Measurements from ENCODE around the gene MCM3.
A peak's percentile ranks its signal among the peaks of the same experiment; 100 is the strongest.

The MCM3 gene

DNA sequence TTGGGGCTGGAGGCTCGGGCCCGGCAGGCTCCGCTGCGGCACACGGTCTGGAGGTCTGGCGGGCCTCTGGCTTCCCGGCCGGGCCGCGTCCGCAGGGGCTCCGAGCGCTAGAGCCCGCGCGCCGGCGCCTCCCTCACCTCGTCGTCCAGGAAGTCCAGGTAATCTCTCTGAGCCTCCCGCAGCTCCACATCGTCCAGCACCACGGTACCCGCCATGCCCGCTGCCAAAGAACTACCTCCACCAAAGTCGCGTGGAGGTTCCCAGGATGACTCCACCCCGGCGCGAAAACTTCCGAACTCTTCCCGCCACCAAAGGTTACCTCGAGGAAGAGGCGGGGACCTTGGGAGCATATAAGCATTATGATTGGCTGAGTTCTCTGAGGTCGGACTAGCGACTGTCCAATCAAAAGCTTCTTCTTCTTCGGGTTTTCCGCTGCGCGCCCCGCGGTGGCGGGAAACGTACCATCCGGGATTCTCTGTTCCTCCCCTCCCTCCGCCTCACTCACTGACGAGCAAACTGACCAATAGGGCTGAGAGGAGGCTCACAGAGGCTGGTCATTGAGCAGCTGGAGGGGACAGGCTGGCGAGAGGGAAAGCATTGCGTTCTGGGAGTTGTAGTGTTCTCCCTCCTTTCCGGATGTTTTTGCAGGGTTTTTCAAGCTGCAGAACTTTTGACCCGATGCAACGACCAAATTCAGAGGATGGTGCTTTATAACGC is at the start of gene MCM3:
Gene MCM3 (minus strand): TSS at position 283 of the 717 bp plus-strand sequence. CDS start 68 bp downstream, at position 215.
- FAIRE-seq: peak; percentile 99

DNA sequence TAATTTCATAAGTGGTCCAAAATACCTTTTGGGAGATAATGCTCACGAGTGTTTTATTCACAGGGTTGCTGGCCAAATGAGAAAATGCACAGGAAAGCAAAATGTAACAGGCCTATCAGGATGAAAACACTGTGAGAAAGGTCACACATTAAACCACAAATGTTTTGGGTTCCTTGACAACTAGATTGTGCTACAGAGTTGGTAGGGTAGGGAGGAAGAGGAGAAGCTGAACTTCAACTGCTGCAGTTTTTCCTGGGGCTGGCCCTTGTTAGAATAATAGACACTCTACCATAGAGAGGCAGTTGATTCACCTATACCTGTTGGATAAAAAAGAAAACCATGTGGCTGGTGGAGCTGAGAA is 49.3 kb upstream of the MCM3 start:
- FAIRE-seq: no peak

DNA sequence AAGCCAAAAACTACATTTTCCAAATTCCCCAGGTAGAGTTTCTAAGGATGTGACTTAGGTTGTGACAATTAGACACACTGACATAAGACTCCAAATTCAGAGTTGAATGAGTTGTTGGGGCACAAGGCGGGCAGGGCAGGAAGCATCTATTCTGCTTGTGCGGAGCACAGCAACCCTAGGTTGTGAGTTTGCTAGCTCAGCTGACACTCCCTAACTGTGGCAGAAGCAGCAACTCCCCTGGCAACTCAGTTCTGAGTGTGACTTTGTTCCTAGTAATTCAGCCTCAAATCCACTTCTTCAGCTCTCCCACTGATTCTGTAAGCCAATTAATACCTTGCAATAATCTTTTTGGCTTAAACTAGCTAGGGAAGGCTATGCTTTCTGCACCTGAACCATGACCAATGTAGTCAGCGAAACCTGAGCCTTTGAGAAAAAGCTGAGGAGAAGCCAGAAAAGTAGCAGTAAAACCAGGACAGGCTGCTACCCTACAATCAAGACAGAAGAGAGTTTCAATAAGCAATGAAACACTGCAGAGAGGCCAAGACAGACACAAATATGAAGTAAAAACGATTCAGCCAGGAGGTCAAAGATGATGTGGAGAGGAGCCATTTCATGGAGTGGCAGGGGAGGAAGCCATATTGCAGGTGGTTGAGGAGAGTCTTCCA is 47.4 kb upstream of the MCM3 start:
- FAIRE-seq: no peak

- FAIRE-seq: no peak
Measured at GRCh38 chr6:52330470-52330869, 45.9 kb upstream of the MCM3 start.

DNA sequence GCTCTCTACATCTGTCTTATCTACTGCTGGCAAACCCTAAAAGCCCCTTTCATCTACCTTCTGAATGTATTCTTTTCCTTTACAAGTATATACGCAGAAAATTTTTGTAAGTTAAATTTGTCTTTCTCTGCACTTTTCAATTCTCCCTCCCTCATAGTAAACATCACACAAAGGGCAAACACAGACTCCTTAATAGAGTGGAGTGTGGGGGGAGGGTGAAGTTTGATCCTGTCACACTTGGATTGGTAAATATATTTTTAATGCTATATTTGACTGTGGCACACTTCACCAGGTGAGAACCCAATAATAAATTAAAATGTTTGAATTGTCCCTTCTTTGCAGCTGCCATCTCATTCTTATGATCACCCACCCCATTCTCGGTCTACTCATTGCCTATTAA is 44.2 kb upstream of the MCM3 start:
- FAIRE-seq: no peak

GRCh38 chr6:52328303-52328662 is 43.7 kb upstream of the MCM3 start:
- no peak for FAIRE-seq

DNA sequence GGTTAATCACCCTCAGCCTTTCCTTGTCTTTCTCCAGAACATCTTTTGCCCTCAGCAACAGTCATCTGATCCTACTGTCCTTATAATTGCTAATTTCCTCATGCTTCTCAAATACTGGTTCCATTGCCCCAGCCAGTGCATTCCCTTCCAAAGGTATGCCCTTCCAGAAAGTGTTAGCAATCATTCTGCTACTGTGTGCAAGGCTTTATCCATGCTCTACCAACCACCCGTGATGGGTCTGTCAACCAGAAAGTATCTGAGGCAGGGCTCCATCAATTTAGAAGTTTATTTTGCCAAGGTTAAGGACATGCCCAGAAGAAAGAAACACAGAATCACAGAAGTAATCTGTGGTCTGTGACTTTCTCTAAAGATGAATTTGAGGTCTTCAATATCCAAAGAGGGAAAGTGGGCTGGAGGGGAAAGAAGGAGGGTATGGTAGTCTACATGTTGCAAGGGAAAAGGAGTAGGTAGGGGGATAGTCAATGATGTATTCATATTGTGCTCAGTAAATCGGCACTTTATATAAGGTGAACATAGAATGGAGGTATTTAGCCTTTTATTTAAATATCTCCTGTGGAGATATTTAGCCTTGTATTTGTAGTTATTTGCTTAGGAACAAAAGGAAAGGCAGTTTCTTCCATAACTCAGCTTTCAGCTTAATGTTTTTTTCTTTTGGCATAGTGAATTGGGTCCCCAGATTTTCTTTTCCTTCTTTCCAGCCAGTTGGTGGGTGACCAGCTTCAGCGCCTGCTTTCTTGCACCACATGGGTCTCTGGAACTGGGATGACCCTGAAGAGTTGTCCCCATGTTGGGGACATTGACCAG is 42.2 kb upstream of the MCM3 start:
- no peak for FAIRE-seq

GRCh38 chr6:52325695-52326471 is 41.3 kb upstream of the MCM3 start:
- FAIRE-seq: no peak

DNA sequence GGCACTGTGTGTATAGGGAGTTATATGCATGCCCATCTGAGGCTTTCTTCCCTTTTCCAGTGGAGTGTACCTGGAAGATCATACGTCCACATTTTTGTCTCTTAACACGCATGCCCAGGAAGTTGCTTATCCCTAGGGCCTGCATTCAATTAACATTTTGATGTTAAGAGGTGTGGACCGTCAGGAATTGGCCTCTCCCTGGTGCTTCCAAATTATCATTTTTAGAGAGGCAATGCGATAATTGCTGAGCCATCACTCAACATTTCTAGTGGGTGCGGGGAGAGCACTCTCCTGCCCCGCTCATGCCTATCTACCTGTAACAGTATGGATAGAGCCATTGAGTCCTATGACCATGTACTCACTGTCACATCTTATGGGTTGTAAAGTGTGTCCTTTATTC is 39.6 kb upstream of the MCM3 start:
- FAIRE-seq: no peak

DNA sequence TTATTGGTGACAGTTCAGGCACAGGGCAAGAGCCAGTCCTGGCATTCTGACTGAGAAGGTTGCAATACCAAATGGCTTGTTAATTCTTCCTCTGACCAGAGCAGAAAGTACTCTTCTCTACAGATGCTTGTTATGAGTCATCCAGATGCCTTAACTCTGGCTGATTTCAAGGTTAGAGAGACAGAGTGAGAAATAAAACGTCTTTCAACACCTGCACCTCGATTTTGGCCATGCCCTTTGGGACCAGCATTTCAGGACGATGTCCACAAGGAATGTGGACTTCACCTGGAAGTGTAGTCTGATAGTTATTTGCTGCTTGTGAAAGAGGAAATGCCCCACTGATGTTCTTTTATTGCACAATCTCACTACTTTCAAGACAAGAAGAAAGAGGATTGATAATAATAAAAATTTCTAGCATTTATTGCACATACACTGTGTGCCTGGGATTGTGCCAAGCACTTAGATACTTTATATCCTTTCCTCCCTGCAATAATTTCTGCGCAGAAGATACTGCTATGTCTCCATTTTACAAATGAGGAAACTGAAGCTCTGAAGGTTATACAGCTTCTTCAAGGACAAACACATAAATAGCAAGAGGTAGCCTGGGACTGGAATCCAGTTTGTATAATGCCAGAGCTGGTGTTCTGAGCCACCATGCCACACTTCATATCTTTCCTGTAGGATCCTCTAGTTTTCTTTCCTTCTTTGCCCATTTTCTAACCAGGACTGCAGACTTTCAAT is 33.5 kb upstream of the MCM3 start:
- FAIRE-seq: no peak

GRCh38 chr6:52317211-52317610 is 32.7 kb upstream of the MCM3 start:
- no peak for FAIRE-seq

GRCh38 chr6:52314752-52315151 is 30.2 kb upstream of the MCM3 start:
- FAIRE-seq: no peak

DNA sequence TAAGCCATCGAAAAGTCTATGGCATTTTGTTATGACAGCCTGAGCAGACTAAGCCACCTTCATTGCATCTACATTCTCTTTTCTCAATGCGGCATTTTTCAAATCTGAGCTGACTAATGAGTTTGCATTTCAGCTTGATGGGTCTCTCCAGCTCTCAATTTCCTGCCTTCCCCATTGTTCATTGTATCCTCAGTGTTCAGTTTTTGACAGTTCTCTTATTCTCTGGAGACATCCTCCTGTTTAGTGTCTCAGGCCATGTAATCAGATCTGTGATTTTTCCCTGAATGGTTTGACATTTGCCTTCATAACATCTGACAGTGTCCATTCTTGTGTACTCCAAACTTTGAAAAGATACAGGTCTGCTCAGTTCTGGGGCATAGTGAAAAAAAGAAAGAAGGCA is 27.9 kb upstream of the MCM3 start:
- FAIRE-seq: no peak

- no peak for FAIRE-seq
Measured at GRCh38 chr6:52310932-52311331, 26.4 kb upstream of the MCM3 start.

DNA sequence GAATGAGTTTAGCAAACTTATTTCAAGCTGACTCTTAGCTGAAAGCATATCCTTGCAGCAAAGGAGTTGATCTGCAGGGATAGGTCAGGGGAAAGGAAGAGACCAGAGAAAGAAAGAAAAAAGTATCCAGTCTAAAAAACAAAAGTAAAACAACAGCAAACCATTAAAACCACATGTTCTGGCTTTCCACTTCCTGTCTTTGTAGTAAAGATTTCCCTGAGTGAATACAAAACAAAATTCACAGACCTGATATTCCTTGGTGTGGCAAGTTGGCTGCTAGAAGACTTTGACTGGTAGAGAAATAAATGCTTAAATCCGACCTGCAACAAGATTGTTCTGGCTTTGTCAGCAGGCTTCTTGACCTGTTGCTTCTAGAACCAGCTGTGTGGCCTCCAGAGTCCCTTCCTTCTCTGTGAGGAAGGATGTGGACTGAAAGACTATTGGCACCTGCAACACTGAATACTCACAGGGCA is 23.4 kb upstream of the MCM3 start:
- no peak for FAIRE-seq

- no peak for FAIRE-seq
Measured at GRCh38 chr6:52306972-52307870, 22.7 kb upstream of the MCM3 start.

- FAIRE-seq: no peak
Measured at GRCh38 chr6:52305948-52306767, 21.6 kb upstream of the MCM3 start.

DNA sequence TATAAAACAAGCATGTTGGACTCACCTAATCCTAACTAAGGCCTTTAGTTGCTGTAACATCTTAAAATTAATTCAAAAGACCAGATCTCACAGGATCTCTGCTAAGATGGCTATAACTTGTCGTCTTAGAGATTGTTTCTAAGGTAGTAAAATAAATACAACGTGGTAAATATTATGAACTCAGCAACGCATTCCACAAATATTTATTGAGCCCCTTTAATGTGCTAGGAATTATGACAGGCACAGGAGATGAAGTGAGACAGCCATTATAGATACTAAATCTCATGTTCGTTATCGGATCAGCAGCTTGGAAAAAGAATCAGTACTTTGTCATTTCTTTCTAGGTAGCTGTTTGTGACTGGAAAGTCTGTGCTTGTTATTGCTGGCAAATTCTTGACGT is 20.9 kb upstream of the MCM3 start:
- FAIRE-seq: no peak

- no peak for FAIRE-seq
Measured at GRCh38 chr6:52304983-52305390, 20.4 kb upstream of the MCM3 start.

DNA sequence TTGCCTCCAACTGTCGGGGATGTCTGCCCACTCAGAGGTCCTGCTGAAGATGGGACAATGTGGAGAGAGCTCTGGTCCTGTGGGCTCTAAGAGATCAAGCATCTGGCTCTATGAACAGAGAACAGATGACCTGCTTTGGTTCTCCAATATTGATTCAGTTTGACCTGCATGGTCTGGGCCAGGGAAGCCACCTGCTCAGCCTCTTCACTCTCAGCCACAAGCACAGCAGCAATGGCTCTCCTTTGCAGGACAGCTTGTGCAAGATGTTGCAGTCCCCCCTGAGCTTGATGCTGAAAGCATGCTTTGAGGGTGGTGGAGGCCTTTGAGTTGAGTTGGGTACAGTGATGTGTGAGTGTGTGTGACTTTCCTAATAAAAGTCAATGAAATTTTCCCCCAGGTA is 18.6 kb upstream of the MCM3 start:
- FAIRE-seq: no peak
